IMR-90 (cell line): ENCODE measurements around the gene TECPR2. TPM values are rescaled to one million over a fixed set of nuclear protein-coding genes. Genes with fewer than 3 reads are reported as not detected.

Experiments used
- ATAC-seq: fragments of 200-7000 bp; cut with Tn5 transposase; 2 replicates; pipeline ENCODE4 v1.9.1; 2020; ENCODE audit warnings: low read depth, mild to moderate bottlenecking, moderate library complexity
- BruUV-seq: library from RNA; stranded (reverse); fragments of 400-500 nt; replicated peaks from 2 replicates; lab custom pipeline; 2021; lab: Mats Ljungman, UMichigan
- CTCF ChIA-PET: fragments of 300-600 bp; formaldehyde crosslinking; extraction: SDS; loops from one replicate; lab custom pipeline; 2021; ENCODE audit warnings: antibody characterized with exemption; lab: Yijun Ruan, JAX
- POLR2A ChIA-PET: fragments of 300-600 bp; sonication (Branson Sonifier 250); formaldehyde crosslinking; loops from one replicate; lab custom pipeline; 2022; ENCODE audit warnings: antibody characterized with exemption; ENCODE audit not compliant: unreplicated experiment; lab: Charles Lee
- DNase-seq: peaks from one replicate; pipeline ENCODE4 v3.0.0; 2013
- H2AFZ ChIP-seq: replicated peaks from 2 replicates; pipeline ENCODE3; 2013; ENCODE audit warnings: low read length, mild to moderate bottlenecking; ENCODE audit not compliant: poor library complexity
- H2AK5ac ChIP-seq: 2 replicates; pipeline ENCODE4 v1.6.1; 2013; ENCODE audit warnings: low read depth, low read length, inconsistent platforms
- H2AK9ac ChIP-seq: replicated peaks from 2 replicates; pipeline ENCODE3; 2013; ENCODE audit warnings: mild to moderate bottlenecking, low read depth, low read length, moderate library complexity; ENCODE audit not compliant: poor library complexity
- H2BK120ac ChIP-seq: 2 replicates; pipeline ENCODE4 v1.6.1; 2013; ENCODE audit warnings: low read depth, low read length, inconsistent platforms
- H2BK15ac ChIP-seq: 3 replicates; pipeline ENCODE4 v1.6.1; 2013; ENCODE audit warnings: low read depth, low read length, inconsistent platforms
- H2BK20ac ChIP-seq: 2 replicates; pipeline ENCODE4 v1.6.1; 2013; ENCODE audit warnings: low read depth, mild to moderate bottlenecking, inconsistent platforms, low read length, moderate library complexity
- H2BK5ac ChIP-seq: 2 replicates; pipeline ENCODE4 v1.6.1; 2013; ENCODE audit warnings: mild to moderate bottlenecking, low read depth, low read length, inconsistent platforms; ENCODE audit not compliant: poor library complexity, severe bottlenecking
- H3K14ac ChIP-seq: replicated peaks from 2 replicates; pipeline ENCODE4 v1.6.1; 2013; ENCODE audit warnings: low read depth, low read length, inconsistent platforms
- H3K18ac ChIP-seq: 2 replicates; pipeline ENCODE4 v1.6.1; 2013; ENCODE audit warnings: low read depth, low read length, control low read depth
- H3K23ac ChIP-seq: 2 replicates; pipeline ENCODE4 v1.6.1; 2013; ENCODE audit warnings: low read depth, low read length, inconsistent platforms
- H3K27ac ChIP-seq: 2 replicates; pipeline ENCODE4 v1.5.1; 2013; ENCODE audit warnings: mild to moderate bottlenecking, control low read depth, low read length; ENCODE audit not compliant: insufficient read depth
- H3K27me3 ChIP-seq: 2 replicates; pipeline ENCODE4 v1.6.1; 2013; ENCODE audit warnings: low read length; ENCODE audit not compliant: control insufficient read depth, insufficient read depth
- H3K36me3 ChIP-seq: 2 replicates; pipeline ENCODE4 v1.6.1; 2013; ENCODE audit warnings: low read length, mixed read lengths; ENCODE audit not compliant: control insufficient read depth, insufficient read depth
- H3K4ac ChIP-seq: 2 replicates; pipeline ENCODE4 v1.6.1; 2013; ENCODE audit warnings: low read depth, low read length, inconsistent platforms
- H3K4me1 ChIP-seq: 2 replicates; pipeline ENCODE4 v1.6.1; 2013; ENCODE audit warnings: low read length, mixed read lengths; ENCODE audit not compliant: control insufficient read depth, insufficient read depth
- H3K4me2 ChIP-seq: 2 replicates; pipeline ENCODE4 v1.6.1; 2013; ENCODE audit warnings: low read depth, mild to moderate bottlenecking, control low read depth, low read length, moderate library complexity
- H3K4me3 ChIP-seq: 2 replicates; pipeline ENCODE4 v1.5.1; 2013; ENCODE audit warnings: low read depth, mild to moderate bottlenecking, control low read depth, low read length, moderate library complexity; ENCODE audit not compliant: insufficient read depth
- H3K56ac ChIP-seq: 2 replicates; pipeline ENCODE4 v1.6.1; 2013; ENCODE audit warnings: low read length, inconsistent platforms; ENCODE audit not compliant: insufficient read depth; ENCODE audit errors: extremely low read depth
- H3K79me1 ChIP-seq, 2 experiments: 2 replicates each; pipeline ENCODE4 v1.6.1; 2013; ENCODE audit warnings: low read length in 2 of 2, inconsistent platforms in 1 of 2, low read depth in 1 of 2
- H3K9ac ChIP-seq: 2 replicates; pipeline ENCODE4 v1.6.1; 2013; ENCODE audit warnings: low read depth, low read length, control low read depth
- H3K9me1 ChIP-seq: 2 replicates; pipeline ENCODE4 v1.6.1; 2013; ENCODE audit warnings: low read length, inconsistent platforms; ENCODE audit not compliant: insufficient read depth
- H3K9me3 ChIP-seq: 2 replicates; pipeline ENCODE4 v1.6.1; 2013; ENCODE audit warnings: low read length; ENCODE audit not compliant: control insufficient read depth, insufficient read depth
- H4K20me1 ChIP-seq: 2 replicates; pipeline ENCODE4 v1.6.1; 2013; ENCODE audit warnings: low read length, inconsistent platforms; ENCODE audit not compliant: insufficient read depth
- H4K5ac ChIP-seq: 2 replicates; pipeline ENCODE4 v1.6.1; 2013; ENCODE audit warnings: mild to moderate bottlenecking, low read depth, low read length, control low read depth
- H4K8ac ChIP-seq, 2 experiments: 2 replicates each; pipeline ENCODE4 v1.6.1; 2013; ENCODE audit warnings: low read depth in 2 of 2, low read length in 2 of 2, control low read depth in 1 of 2, inconsistent platforms in 1 of 2
- H4K91ac ChIP-seq: 2 replicates; pipeline ENCODE4 v1.6.1; 2013; ENCODE audit warnings: low read depth, low read length, inconsistent platforms; ENCODE audit not compliant: insufficient read depth
- BHLHE40 ChIP-seq: fragments of 150-350 bp; IDR thresholded peaks from 2 replicates; pipeline ENCODE4 v1.6.1; 2016; ENCODE audit warnings: mild to moderate bottlenecking, low read depth, low read length
- ELK1 ChIP-seq: fragments of 150-350 bp; IDR thresholded peaks from 2 replicates; pipeline ENCODE4 v1.6.1; 2016; ENCODE audit warnings: low read depth, mild to moderate bottlenecking, low read length, moderate library complexity, borderline replicate concordance
- WGBS, 2 experiments: methylation state at CpG; one replicate each; pipeline versions ENCODE4 v1.1.5 to v1.1.7; 2013; ENCODE audit warnings: missing lambda C conversion rate in 2 of 2; ENCODE audit not compliant: insufficient read length in 1 of 2; ENCODE audit errors: extremely low coverage in 2 of 2; 5-methylcytosine and 5-hydroxymethylcytosine counted together
- dilution Hi-C: fragments of 300-500 bp; cut with HindIII; formaldehyde crosslinking; loops from one replicate; pipeline ENCODE4 v1.14.3; 2018; ENCODE audit warnings: low sequenced_read_pairs; ENCODE audit not compliant: unreplicated experiment
- in situ Hi-C: fragments of 300-500 bp; cut with MboI; formaldehyde crosslinking; loops from 3 replicates; pipeline ENCODE4 v1.14.3; 2019; ENCODE audit warnings: low sequenced_read_pairs, inconsistent platforms, mixed read lengths
- intact Hi-C: fragments of 100-400 bp; cut with micrococcal nuclease; formaldehyde crosslinking; loops from 2 replicates; pipeline ENCODE4 v1.10.0; 2022
- polyA plus RNA-seq, 3 experiments: library from polyadenylated mRNA; depleted of rRNA; stranded (reverse); fragments of >200 nt; gene quantifications; 2 replicates each; pipeline ENCODE4 v1.2.3, GENCODE V29; 2012; ENCODE audit warnings: low replicate concordance in 1 of 3
- total RNA-seq: library from RNA; depleted of rRNA; stranded (reverse); fragments of >200 nt; gene quantifications from 2 replicates; pipeline ENCODE4 v1.2.3, GENCODE V29; 2012

The TECPR2 gene
- total and polyA plus RNA-seq, 2 of the 4 experiments (the other 2 are of a cell fraction): 9.5 to 11.7 TPM

GRCh38 chr14:102419716-102420115 is 57.0 kb downstream of the TECPR2 start:
- Histone ChIP-seq H2AK5ac (no peak overlapping the region), H4K20me1 (no peaks in the 10 kb centered on the region), H3K4me1 (no peaks in the 10 kb centered on the region), H4K5ac (no peak overlapping the region), H2BK5ac (no peak overlapping the region), H3K9ac (no peak overlapping the region), H3K4ac (no peak overlapping the region), H3K27ac (no peak overlapping the region), H3K27me3 (no peaks in the 10 kb centered on the region), H4K91ac (no peak overlapping the region), H4K8ac (no peak overlapping the region), H2AK9ac (no peak overlapping the region), H2BK15ac (no peak overlapping the region), H3K56ac (no peak overlapping the region), H3K9me1 (peaks cover 8% of the 10 kb centered on the region), H3K14ac (no peak overlapping the region), H2AFZ (no peak overlapping the region), H3K4me2 (no peak overlapping the region), H3K9me3 (no peaks in the 10 kb centered on the region), H2BK120ac (no peak overlapping the region), H2BK20ac (no peak overlapping the region), H3K79me1 (peaks cover 0 to 8% of the 10 kb centered on the region in 2 experiments; a peak in 2 of 4 replicates), H3K23ac (no peak overlapping the region), H3K36me3 (peaks cover 24% of the 10 kb centered on the region), H3K4me3 (no peak overlapping the region), H3K18ac (no peak overlapping the region)
- BruUV-seq: no TSS peak
- ATAC-seq (no peak), DNase-seq (no peak)
- TF ChIP-seq BHLHE40: no peak
- TF ChIP-seq ELK1: no peak
- POLR2A ChIA-PET: no interaction called here
- dilution Hi-C loops: no loop called here
- CTCF ChIA-PET: no interaction called here
- WGBS, 2 experiments: 88% methylated on average over 4 of the region's 8 CpGs; no CpG with 5 or more reads in 1 of the 2 experiments
- in situ Hi-C loops: no loop called here
- intact Hi-C loops: no loop called here
